SK-N-MC (cell line): Measurements from ENCODE around the gene ABHD15.
A peak's percentile ranks its signal among the peaks of the same experiment; 100 is the strongest.

Source experiments
- DNase-seq: peaks from one replicate; pipeline ENCODE4 v3.0.0-alpha.2; 2011; ENCODE audit warnings: low read depth, low spot score
- H3K27ac ChIP-seq: fragments of 200-600 bp; sonication (generic); 2 replicates; pipeline ENCODE4 v1.5.1; 2016; ENCODE audit warnings: mixed run types
- H3K36me3 ChIP-seq: fragments of 200-600 bp; sonication (generic); 2 replicates; pipeline ENCODE4 v1.6.1; 2017; ENCODE audit warnings: antibody characterized with exemption, low read length, mixed read lengths; ENCODE audit not compliant: insufficient read depth
- H3K4me3 ChIP-seq: fragments of 200-600 bp; sonication (generic); 2 replicates; pipeline ENCODE4 v1.5.1; 2016
- H3K9ac ChIP-seq: fragments of 200-600 bp; sonication (generic); 2 replicates; pipeline ENCODE4 v1.8.0; 2017; ENCODE audit warnings: mixed run types, mixed read lengths; ENCODE audit not compliant: insufficient read length
- H3K9me3 ChIP-seq: fragments of 200-600 bp; sonication (generic); 2 replicates; pipeline ENCODE4 v1.6.1; 2017; ENCODE audit warnings: low read depth, mild to moderate bottlenecking, antibody characterized with exemption, low read length, moderate library complexity, mixed read lengths
- EZH2 ChIP-seq: fragments of 200-600 bp; sonication (generic); IDR thresholded peaks from one replicate; pipeline ENCODE4 v1.6.1; 2017; ENCODE audit warnings: antibody characterized with exemption
- FOXP2 ChIP-seq: optimal IDR thresholded peaks from 2 replicates; pipeline ENCODE3; 2011; ENCODE audit warnings: mild to moderate bottlenecking, moderate library complexity; ENCODE audit not compliant: insufficient read depth; ENCODE audit errors: extremely low read length, control extremely low read depth
- POLR2AphosphoS5 ChIP-seq: IDR thresholded peaks from 2 replicates; pipeline ENCODE4 v1.6.1; 2012; ENCODE audit warnings: mild to moderate bottlenecking, low read depth, low read length, borderline replicate concordance

Gene ABHD15

DNA sequence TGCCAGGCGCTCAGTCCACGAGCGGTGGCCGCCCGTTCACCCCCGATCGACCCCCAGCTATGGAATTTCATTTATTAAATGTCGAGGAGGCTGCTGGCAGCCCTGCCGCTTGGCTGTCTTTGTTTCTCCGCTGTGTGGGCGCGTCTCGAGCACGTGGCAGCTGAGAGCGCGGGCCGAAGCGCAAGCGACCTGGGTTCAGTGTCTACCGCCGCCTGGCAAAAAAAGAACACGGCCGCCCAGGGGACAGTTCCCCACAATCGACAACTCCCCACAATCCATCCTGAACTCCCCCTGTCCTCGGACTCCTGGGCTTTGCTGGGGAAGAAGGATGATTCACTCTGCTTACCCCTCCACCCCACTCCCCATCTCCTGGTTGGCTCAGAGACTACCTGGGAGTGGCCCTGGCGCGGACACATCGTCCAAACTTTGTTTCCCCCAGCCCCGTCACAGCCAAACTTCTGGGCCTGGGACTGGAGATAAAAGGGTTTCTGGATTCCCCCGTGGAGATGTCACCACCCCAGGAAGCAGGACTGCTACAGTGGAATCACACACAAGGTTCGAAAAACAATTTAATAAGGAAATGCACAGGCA, 24.4 kb upstream of the ABHD15 start:
- DNase-seq: no peak
- no peak for TF ChIP-seq EZH2
- TF ChIP-seq FOXP2: no peak
- TF ChIP-seq POLR2AphosphoS5: no peak
- Histone ChIP-seq H3K9me3 (no peaks in the 10 kb centered on the region), H3K27ac (peak overlapping the region; percentile 22; the same call in 1 of the 2 replicates), H3K36me3 (no peaks in the 10 kb centered on the region), H3K9ac (peak overlapping the region; percentile 1), H3K4me3 (peak overlapping the region; percentile 80)

DNA sequence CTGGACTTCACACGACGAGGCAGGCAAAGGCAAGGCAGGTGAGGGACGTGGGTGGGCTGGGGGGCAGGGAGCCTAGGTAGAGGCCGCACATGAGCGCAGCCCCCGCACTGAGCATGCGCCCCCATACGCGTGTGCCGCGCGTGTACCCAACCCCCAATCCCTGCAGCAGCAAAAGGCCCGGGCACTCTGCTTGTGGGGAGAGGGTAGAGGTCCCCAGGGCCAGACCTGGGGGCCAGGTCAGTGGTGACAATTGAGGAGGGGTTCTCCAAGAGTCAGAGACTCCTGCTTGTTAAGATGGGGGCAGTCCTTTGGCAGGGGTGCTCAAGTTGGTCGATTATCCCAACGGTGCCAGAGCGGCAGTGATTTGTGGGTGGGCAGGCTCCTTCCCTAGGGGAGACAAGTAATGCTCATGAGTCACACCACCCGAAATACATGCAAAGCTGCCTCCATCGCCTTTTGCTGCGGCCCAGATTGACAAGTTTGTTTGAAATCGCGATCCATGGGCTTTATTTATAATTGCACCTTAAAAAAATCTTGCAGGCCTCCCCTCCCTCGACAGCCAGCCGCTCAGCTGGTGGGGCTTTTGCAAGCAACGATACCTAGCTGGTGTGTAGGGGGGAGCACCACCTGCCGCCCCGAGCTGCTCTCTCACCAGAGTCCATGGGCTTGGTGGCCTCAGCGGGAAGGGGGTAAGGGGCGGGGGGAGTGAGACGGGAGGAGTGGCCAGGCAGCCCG, 23.7 kb upstream of the ABHD15 start:
- no peak for DNase-seq
- Histone ChIP-seq H3K4me3 (peak overlapping the region; percentile 80), H3K9me3 (no peaks in the 10 kb centered on the region), H3K36me3 (no peaks in the 10 kb centered on the region), H3K9ac (peak overlapping the region; percentile 73), H3K27ac (peak overlapping the region; percentile 22)
- no peak for TF ChIP-seq FOXP2

DNA sequence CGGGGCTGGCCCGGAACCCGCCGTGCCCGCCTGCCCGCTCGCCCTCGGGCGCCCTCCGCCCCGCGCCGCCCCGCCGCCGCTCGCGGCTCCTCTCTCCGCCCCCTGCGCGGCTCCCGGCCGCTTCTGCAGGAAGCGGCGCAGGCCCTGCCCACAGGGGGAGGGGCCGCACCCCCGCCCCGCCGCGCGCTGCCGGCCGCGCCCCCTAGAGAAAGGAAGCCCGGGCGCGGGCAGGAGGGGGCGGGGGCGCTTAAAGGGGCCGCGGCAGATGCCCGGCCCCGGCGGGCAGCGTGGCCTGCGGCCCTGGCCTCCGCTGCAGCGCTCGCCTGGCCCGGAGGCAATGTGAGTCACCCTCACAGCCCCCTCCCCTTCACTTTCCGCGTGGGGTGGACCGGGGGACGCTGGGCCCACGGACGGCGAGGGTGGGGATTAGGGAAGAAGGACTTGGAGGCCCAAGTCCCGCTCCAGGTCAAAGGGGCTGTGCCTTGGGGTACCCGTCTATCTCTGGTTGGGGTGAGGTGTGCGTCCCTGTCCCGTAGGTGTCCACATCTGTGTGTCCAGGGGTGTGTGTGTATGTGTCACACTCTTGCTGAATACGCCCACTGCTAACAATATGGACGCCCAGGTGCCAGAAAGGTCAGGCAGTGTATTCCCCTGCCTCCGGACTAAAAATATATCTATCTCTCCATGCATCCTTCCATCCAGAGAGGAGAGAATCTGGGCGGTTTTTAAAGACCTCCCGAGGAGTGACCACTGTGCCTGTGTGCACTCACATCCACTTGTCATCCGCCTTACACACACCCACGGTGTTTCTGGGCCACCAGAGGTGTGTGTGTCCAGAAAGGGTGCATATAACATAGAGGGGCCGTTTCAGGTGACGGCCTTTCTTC, 22.9 kb upstream of the ABHD15 start, which contains the start of gene GIT1:
GIT1 (minus strand) TSS at position 125 of the 887 bp plus-strand sequence. CDS start 270 bp downstream, outside the sequence.
- no peak for DNase-seq
- peak within 1 kb of the TSS; percentile 88 for H3K4me3 ChIP-seq
- H3K9me3 ChIP-seq: no peaks in the 10 kb centered on the region
- H3K36me3 ChIP-seq: no peaks in the 10 kb centered on the region
- H3K27ac ChIP-seq: peak within 1 kb of the TSS; percentile 47
- TF ChIP-seq FOXP2 (no peak), POLR2AphosphoS5 (peak; percentile 16; the same call in 1 of the 2 replicates)
- peak within 1 kb of the TSS; percentile 75 for H3K9ac ChIP-seq

DNA sequence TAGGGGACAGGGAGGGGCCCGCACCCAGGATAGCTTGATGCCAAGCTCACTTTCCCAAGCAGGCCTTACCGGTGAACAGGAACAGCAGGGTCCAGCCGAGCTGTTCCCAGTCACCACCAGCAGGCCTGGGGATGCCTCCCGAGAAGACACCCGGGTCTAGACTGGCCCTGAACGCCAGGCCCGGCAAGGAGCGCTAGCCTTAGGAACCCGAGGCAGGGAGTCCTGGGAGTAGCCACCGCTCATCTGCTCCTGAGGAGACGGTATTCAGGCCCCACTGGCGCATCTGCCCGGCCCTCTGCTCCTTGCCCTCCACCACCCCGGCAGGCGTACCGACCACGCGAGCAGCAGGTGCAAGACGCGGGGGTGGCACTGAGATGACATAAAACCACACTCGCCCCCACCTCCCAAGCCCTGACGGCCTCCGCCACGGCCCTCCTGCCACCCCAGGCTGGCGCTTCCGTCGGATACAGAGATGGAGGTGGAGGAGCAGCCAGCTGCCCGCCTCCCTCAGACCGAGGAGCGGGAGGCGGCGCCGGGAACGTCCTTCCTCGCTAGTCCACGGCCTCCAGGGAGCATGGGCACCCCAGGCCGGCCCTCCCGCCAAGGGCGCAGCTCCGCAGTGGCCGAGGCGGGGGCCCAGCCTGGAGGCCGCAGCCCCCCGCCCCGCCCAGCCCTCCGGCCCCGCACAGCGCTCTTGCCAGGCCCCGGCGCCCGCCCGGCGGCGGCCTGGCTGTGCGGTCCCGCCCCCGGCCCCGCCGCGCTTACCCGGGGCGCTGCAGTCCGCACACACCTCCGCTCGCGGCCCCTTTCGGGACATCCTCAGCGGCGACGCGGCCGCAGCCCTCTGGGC, 21.9 kb upstream of the ABHD15 start:
- no peak overlapping the region for H3K27ac ChIP-seq
- H3K9me3 ChIP-seq: no peaks in the 10 kb centered on the region
- no peaks in the 10 kb centered on the region for H3K36me3 ChIP-seq
- peak overlapping the region; percentile 75 for H3K9ac ChIP-seq
- no peak for DNase-seq
- TF ChIP-seq POLR2AphosphoS5 (no peak), EZH2 (no peak), FOXP2 (no peak)
- peak overlapping the region; percentile 88 for H3K4me3 ChIP-seq

DNA sequence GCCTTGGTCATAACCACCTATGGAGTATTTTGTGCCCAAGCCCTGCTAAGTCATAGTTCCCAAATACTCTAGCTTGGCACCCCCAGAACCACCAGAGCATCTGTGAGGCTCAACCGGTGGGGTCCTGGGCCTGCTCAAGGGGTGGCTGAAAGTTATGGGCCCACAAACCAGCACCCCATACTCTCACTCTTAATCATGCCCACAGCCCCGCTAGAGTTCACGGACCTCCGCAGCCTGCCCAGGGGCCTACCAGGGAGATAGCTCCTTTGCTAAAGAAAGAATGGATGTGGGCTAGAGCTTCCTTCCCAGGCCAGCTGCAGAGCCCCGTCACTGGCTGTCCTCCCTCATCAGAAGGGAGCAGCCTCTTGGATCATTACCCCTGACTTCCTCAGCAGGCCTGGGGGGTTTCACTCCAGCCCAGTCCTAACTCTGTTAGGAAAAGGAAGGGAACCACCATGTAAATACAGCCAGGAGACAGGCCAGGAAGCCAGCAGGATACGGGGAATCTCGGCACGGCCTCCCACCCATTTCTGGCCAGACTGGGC, 21.3 kb upstream of the ABHD15 start:
- DNase-seq: no peak
- TF ChIP-seq FOXP2 (no peak), POLR2AphosphoS5 (no peak), EZH2 (no peak)
- no peaks in the 10 kb centered on the region for H3K36me3 ChIP-seq
- peak overlapping the region; percentile 75 for H3K9ac ChIP-seq
- H3K9me3 ChIP-seq: no peaks in the 10 kb centered on the region
- H3K27ac ChIP-seq: no peak overlapping the region
- H3K4me3 ChIP-seq: peak overlapping the region; percentile 88

DNA sequence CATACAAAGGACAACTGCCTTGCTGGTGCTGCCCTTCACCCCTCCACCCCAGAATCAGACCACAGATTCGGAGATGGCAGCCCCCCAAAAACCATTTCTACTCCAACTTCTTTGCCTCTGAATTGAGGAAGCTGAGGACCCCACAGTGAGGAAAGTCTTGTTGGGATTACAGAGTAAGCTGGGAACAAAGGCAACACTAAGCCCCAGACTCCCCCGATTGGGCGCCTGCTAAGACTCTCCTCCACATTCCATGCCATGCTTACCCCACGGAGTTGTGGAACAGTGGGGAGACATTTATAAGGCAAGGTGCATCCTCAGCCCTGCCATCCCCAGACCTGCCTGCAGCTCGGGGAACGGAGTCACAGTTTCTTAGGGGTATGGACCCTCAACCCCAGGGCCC, 20.8 kb upstream of the ABHD15 start:
- Histone ChIP-seq H3K36me3 (no peaks in the 10 kb centered on the region), H3K4me3 (peak overlapping the region; percentile 88), H3K9me3 (no peaks in the 10 kb centered on the region), H3K27ac (no peak overlapping the region), H3K9ac (no peak overlapping the region)
- no peak for DNase-seq
- TF ChIP-seq FOXP2 (no peak), POLR2AphosphoS5 (no peak), EZH2 (no peak)

DNA sequence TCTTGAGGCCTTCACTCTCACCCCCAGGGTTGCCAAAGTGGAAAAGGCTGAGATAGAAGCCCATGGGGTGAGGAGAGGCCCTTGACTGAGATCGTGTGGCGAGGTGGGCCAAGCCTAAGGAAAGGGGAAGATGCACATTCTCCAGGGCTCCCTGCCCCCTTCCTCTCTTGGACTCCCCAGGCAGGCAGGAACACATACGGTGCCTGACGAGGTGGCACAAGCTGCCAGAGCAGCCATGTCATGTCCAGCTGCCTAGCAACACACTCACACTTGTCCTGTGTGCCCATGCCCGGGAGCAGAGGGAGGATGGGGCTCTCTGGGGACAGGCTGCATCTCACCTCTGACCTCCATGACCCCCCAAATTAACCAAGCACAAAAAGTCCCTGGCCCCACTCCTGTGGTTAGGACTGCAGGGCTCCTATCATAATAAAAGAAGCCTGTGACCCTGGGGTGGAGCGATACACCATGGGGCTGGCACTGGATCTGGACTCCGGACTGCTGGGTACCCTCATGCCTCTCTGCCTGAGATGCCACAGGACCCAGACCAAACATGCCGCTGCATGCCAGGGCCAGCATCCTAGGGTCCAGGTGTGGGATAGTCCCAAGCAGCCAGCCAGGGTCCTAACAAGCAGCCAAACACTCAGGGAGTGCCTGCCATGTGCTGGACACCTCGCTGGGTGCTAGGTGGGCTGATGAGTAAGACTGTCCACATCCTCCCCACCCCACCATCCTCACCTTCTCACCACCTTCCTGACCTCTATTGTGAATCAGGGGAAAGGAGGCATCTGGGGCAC, 20.0 kb upstream of the ABHD15 start:
- H3K9ac ChIP-seq: no peak overlapping the region
- H3K27ac ChIP-seq: no peak overlapping the region
- H3K4me3 ChIP-seq: no peak overlapping the region

More for the DNA sequence above, 20.0 kb upstream of the ABHD15 start:
- Histone ChIP-seq H3K9me3 (no peaks in the 10 kb centered on the region), H3K36me3 (peaks cover 3% of the 10 kb centered on the region; the same call in 1 of the 2 replicates)
- TF ChIP-seq POLR2AphosphoS5: no peak
- no peak for TF ChIP-seq FOXP2
- DNase-seq: no peak
